Vagina (tissue), 2 donors: ENCODE data around the gene LINGO1.

Experiments
- CTCF ChIP-seq, 3 experiments: fragments of 450-650 bp in 2 of 3; fragments of 200-600 bp in 1 of 3; sonication (generic) in 1 of 3; IDR thresholded peaks; one replicate each; pipeline ENCODE4 v1.5.1; 2017 to 2019; ENCODE audit warnings: antibody characterized with exemption in 3 of 3, mild to moderate bottlenecking in 2 of 3, moderate library complexity in 2 of 3
- POLR2A ChIP-seq, 2 donors: fragments of 450-650 bp; IDR thresholded peaks; one replicate each; pipeline ENCODE4 v1.6.1; 2017; ENCODE audit warnings: antibody characterized with exemption in 2 of 2, mild to moderate bottlenecking in 2 of 2, moderate library complexity in 2 of 2

DNA sequence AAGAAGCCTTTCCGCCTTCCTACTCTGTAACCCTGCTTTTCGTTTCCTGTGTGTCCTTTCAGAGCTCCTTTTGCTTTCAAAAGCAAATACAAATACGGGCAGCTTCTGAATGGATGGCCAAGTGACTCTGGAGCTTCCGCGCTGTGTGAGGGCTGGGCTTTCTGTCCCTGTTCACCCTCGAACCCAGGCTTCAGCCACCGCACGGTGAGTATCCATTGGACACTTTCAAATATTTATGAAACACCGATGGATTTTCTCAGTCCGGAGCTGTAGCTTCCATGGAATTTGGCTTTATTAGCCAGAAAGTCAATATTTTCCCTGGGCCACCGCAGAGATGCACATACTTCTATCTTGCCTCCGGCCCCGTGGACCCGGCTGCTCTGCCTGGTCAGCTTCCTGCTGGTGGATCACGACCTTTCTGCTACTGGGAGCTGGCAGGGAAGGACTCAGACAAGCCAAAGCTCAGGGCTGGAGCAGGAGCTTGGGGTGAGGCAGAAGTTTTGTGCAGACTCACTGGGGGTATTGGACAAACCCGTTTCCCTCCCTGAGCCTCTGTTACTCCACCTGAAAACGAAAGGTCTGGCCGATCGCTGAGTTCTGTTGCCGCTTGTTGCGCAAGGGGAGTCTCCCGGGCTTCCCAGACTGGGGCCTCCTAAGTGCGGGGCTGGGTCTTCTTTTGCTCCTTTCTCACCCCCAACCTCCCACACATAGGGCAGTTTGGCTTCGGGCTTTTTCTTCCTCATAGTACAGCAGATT lies 63.6 kb downstream of the LINGO1 start:
- no peak for TF ChIP-seq CTCF (IDR thresholded peaks at IDR 0.05)
- no peak for TF ChIP-seq POLR2A (IDR thresholded peaks at IDR 0.05)
